Mesendoderm (in vitro differentiated cells): ENCODE data around the gene CHD6.
A peak's percentile ranks its signal among the peaks of the same experiment; 100 is the strongest.

Source experiments
- DNase-seq: peaks from one replicate; pipeline ENCODE4 v3.0.0; 2013
- H2AK5ac ChIP-seq: 2 replicates; pipeline ENCODE4 v1.6.1; 2013; ENCODE audit warnings: low read length, inconsistent platforms
- H2BK120ac ChIP-seq: 2 replicates; pipeline ENCODE4 v1.6.1; 2013; ENCODE audit warnings: low read depth, mild to moderate bottlenecking, low read length, moderate library complexity, mixed read lengths
- H2BK15ac ChIP-seq: replicated peaks from 2 replicates; pipeline ENCODE4 v1.6.1; 2013; ENCODE audit warnings: low read depth, mild to moderate bottlenecking, moderate library complexity
- H2BK5ac ChIP-seq: 2 replicates; pipeline ENCODE4 v1.6.1; 2013; ENCODE audit warnings: low read length, inconsistent platforms
- H3K18ac ChIP-seq: 2 replicates; pipeline ENCODE4 v1.6.1; 2013; ENCODE audit warnings: mild to moderate bottlenecking, low read length, mixed read lengths
- H3K23ac ChIP-seq: one replicate; pipeline ENCODE4 v1.6.1; 2013; ENCODE audit warnings: low read length
- H3K27ac ChIP-seq: 2 replicates; pipeline ENCODE4 v1.5.1; 2013; ENCODE audit warnings: low read depth, mild to moderate bottlenecking, inconsistent platforms, low read length, moderate library complexity
- H3K27me3 ChIP-seq: 2 replicates; pipeline ENCODE4 v1.6.1; 2013; ENCODE audit warnings: low read length, control low read depth, mild to moderate bottlenecking, inconsistent platforms; ENCODE audit not compliant: insufficient read depth, poor library complexity
- H3K36me3 ChIP-seq: 2 replicates; pipeline ENCODE4 v1.6.1; 2013; ENCODE audit warnings: low read length, inconsistent platforms; ENCODE audit not compliant: control insufficient read depth, insufficient read depth
- H3K4ac ChIP-seq: one replicate; pipeline ENCODE4 v1.6.1; 2013; ENCODE audit warnings: low read depth, mild to moderate bottlenecking, low read length, moderate library complexity
- H3K4me1 ChIP-seq: 2 replicates; pipeline ENCODE4 v1.6.1; 2013; ENCODE audit warnings: low read depth, low read length, inconsistent platforms; ENCODE audit not compliant: control insufficient read depth
- H3K4me2 ChIP-seq: 2 replicates; pipeline ENCODE4 v1.6.1; 2013; ENCODE audit warnings: low read length
- H3K4me3 ChIP-seq: 2 replicates; pipeline ENCODE4 v1.5.1; 2013; ENCODE audit warnings: mild to moderate bottlenecking, low read length
- H3K56ac ChIP-seq: one replicate; pipeline ENCODE4 v1.6.1; 2013; ENCODE audit warnings: low read length
- H3K79me1 ChIP-seq: 2 replicates; pipeline ENCODE4 v1.6.1; 2013; ENCODE audit warnings: low read length, inconsistent platforms
- H3K79me2 ChIP-seq: 2 replicates; pipeline ENCODE4 v1.6.1; 2013; ENCODE audit warnings: mild to moderate bottlenecking, low read length; ENCODE audit not compliant: control insufficient read depth, insufficient read depth
- H3K9ac ChIP-seq: 2 replicates; pipeline ENCODE4 v1.6.1; 2013; ENCODE audit warnings: low read length, inconsistent platforms
- H4K5ac ChIP-seq: one replicate; pipeline ENCODE4 v1.6.1; 2013; ENCODE audit warnings: low read length
- H4K8ac ChIP-seq: one replicate; pipeline ENCODE4 v1.6.1; 2013; ENCODE audit warnings: low read depth, mild to moderate bottlenecking, control low read depth, low read length, moderate library complexity
- WGBS: extraction: QIAGEN DNeasy Blood & Tissue Kit; methylation state at CpG from one replicate; pipeline ENCODE4 v1.1.7; 2013; ENCODE audit warnings: low lambda C conversion rate, missing lambda C conversion rate; ENCODE audit not compliant: insufficient coverage; ENCODE audit errors: extremely low coverage; 5-methylcytosine and 5-hydroxymethylcytosine counted together

CHD6 gene

GRCh38 chr20:41654292-41654691, 36.1 kb upstream of the CHD6 start:
- Histone ChIP-seq H3K36me3 (no peaks in the 10 kb centered on the region), H3K56ac (no peak overlapping the region), H3K9ac (no peak overlapping the region), H2BK15ac (no peak overlapping the region), H4K5ac (no peak overlapping the region), H3K18ac (no peak overlapping the region), H3K79me2 (no peaks in the 10 kb centered on the region), H3K27ac (no peak overlapping the region), H3K79me1 (no peaks in the 10 kb centered on the region), H3K4me2 (no peak overlapping the region), H2BK120ac (no peak overlapping the region), H4K8ac (no peak overlapping the region), H3K23ac (no peak overlapping the region), H3K4ac (no peak overlapping the region), H3K27me3 (no peaks in the 10 kb centered on the region), H3K4me3 (no peak overlapping the region), H3K4me1 (peaks cover 5% of the 10 kb centered on the region), H2BK5ac (no peak overlapping the region), H2AK5ac (no peak overlapping the region)
- WGBS: no CpG with 5 or more reads among the region's 3 CpGs
- DNase-seq: no peak

- H3K23ac ChIP-seq: no peak overlapping the region
- H2AK5ac ChIP-seq: no peak overlapping the region
- WGBS: no CpG with 5 or more reads among the region's 1 CpG
- H3K27ac ChIP-seq: no peak overlapping the region
- no peak overlapping the region for H3K4me3 ChIP-seq
- DNase-seq: no peak
- H3K4ac ChIP-seq: no peak overlapping the region
- no peak overlapping the region for H4K5ac ChIP-seq
- no peak overlapping the region for H3K18ac ChIP-seq
- H3K56ac ChIP-seq: no peak overlapping the region
- H2BK120ac ChIP-seq: no peak overlapping the region
- no peak overlapping the region for H3K9ac ChIP-seq
- H3K4me2 ChIP-seq: no peak overlapping the region
- no peaks in the 10 kb centered on the region for H3K27me3 ChIP-seq
- no peak overlapping the region for H2BK15ac ChIP-seq
- peaks cover 5% of the 10 kb centered on the region for H3K4me1 ChIP-seq
- no peaks in the 10 kb centered on the region for H3K79me2 ChIP-seq
- no peak overlapping the region for H4K8ac ChIP-seq
- H3K79me1 ChIP-seq: no peaks in the 10 kb centered on the region
- H2BK5ac ChIP-seq: no peak overlapping the region
- no peaks in the 10 kb centered on the region for H3K36me3 ChIP-seq
Measured at GRCh38 chr20:41650231-41650948, 32.2 kb upstream of the CHD6 start.

GRCh38 chr20:41649489-41649888, 31.3 kb upstream of the CHD6 start:
- H2BK120ac ChIP-seq: no peak overlapping the region
- H3K9ac ChIP-seq: no peak overlapping the region
- no peaks in the 10 kb centered on the region for H3K36me3 ChIP-seq
- H3K18ac ChIP-seq: no peak overlapping the region
- H3K23ac ChIP-seq: no peak overlapping the region
- H3K56ac ChIP-seq: no peak overlapping the region
- H3K4me3 ChIP-seq: no peak overlapping the region
- peaks cover 5% of the 10 kb centered on the region for H3K4me1 ChIP-seq
- no peak overlapping the region for H3K4me2 ChIP-seq
- no peak overlapping the region for H4K8ac ChIP-seq
- H2BK5ac ChIP-seq: no peak overlapping the region
- H3K4ac ChIP-seq: no peak overlapping the region
- DNase-seq: no peak
- WGBS: no CpG with 5 or more reads among the region's 3 CpGs
- H3K27me3 ChIP-seq: no peaks in the 10 kb centered on the region
- H3K79me1 ChIP-seq: no peaks in the 10 kb centered on the region
- H2BK15ac ChIP-seq: no peak overlapping the region
- H3K27ac ChIP-seq: no peak overlapping the region
- no peaks in the 10 kb centered on the region for H3K79me2 ChIP-seq
- H2AK5ac ChIP-seq: no peak overlapping the region
- H4K5ac ChIP-seq: no peak overlapping the region

- no peaks in the 10 kb centered on the region for H3K27me3 ChIP-seq
Measured at GRCh38 chr20:41645372-41645771, 27.2 kb upstream of the CHD6 start.

GRCh38 chr20:41643504-41643938, 25.3 kb upstream of the CHD6 start:
- H3K23ac ChIP-seq: no peak overlapping the region
- no peak overlapping the region for H3K9ac ChIP-seq
- H3K27ac ChIP-seq: peak overlapping the region; percentile 38
- H3K18ac ChIP-seq: peak overlapping the region; percentile 55
- H3K4me3 ChIP-seq: no peak overlapping the region
- H3K27me3 ChIP-seq: no peaks in the 10 kb centered on the region
- no peaks in the 10 kb centered on the region for H3K79me1 ChIP-seq
- no peak overlapping the region for H2BK120ac ChIP-seq
- peak overlapping the region; percentile 46 for H3K56ac ChIP-seq
- WGBS: no CpG with 5 or more reads among the region's 3 CpGs
- no peaks in the 10 kb centered on the region for H3K36me3 ChIP-seq
- no peak overlapping the region for H2AK5ac ChIP-seq
- no peak overlapping the region for H3K4me2 ChIP-seq
- H4K8ac ChIP-seq: no peak overlapping the region
- H2BK5ac ChIP-seq: no peak overlapping the region
- H3K4ac ChIP-seq: no peak overlapping the region
- no peaks in the 10 kb centered on the region for H3K79me2 ChIP-seq
- H2BK15ac ChIP-seq: no peak overlapping the region
- peak; percentile 91 for DNase-seq
- H3K4me1 ChIP-seq: peaks cover 4% of the 10 kb centered on the region
- H4K5ac ChIP-seq: no peak overlapping the region

More at GRCh38 chr20:41645372-41645771, 27.2 kb upstream of the CHD6 start:
- Histone ChIP-seq H3K23ac (no peak overlapping the region), H2BK15ac (no peak overlapping the region), H4K8ac (no peak overlapping the region), H3K4me3 (no peak overlapping the region), H3K36me3 (no peaks in the 10 kb centered on the region), H3K79me2 (no peaks in the 10 kb centered on the region), H2BK5ac (no peak overlapping the region), H3K18ac (no peak overlapping the region), H3K4me2 (no peak overlapping the region), H3K9ac (no peak overlapping the region), H4K5ac (no peak overlapping the region), H3K79me1 (no peaks in the 10 kb centered on the region), H2BK120ac (no peak overlapping the region), H3K4me1 (peaks cover 7% of the 10 kb centered on the region), H3K56ac (no peak overlapping the region), H3K4ac (no peak overlapping the region), H3K27ac (no peak overlapping the region), H2AK5ac (no peak overlapping the region)
- DNase-seq: no peak
- WGBS: no CpG with 5 or more reads among the region's 3 CpGs

GRCh38 chr20:41639630-41640029, 21.5 kb upstream of the CHD6 start:
- H3K79me1 ChIP-seq: no peaks in the 10 kb centered on the region
- no CpG with 5 or more reads among the region's 2 CpGs for WGBS
- no peak overlapping the region for H3K4me2 ChIP-seq
- no peak overlapping the region for H4K8ac ChIP-seq
- no peak overlapping the region for H3K27ac ChIP-seq
- H3K79me2 ChIP-seq: no peaks in the 10 kb centered on the region
- no peaks in the 10 kb centered on the region for H3K27me3 ChIP-seq
- H3K36me3 ChIP-seq: no peaks in the 10 kb centered on the region
- H2BK15ac ChIP-seq: no peak overlapping the region
- H2AK5ac ChIP-seq: no peak overlapping the region
- H3K4me3 ChIP-seq: no peak overlapping the region
- peak; percentile 15 for DNase-seq
- H2BK120ac ChIP-seq: no peak overlapping the region
- no peak overlapping the region for H3K18ac ChIP-seq
- no peak overlapping the region for H3K9ac ChIP-seq
- no peak overlapping the region for H4K5ac ChIP-seq
- peaks cover 4% of the 10 kb centered on the region for H3K4me1 ChIP-seq
- no peak overlapping the region for H3K56ac ChIP-seq
- H3K4ac ChIP-seq: no peak overlapping the region
- no peak overlapping the region for H3K23ac ChIP-seq
- H2BK5ac ChIP-seq: no peak overlapping the region
